PFSK-1 (cell line): Measurements from ENCODE around the gene SDHAF1.

Source experiments
- FOXP2 ChIP-seq: optimal IDR thresholded peaks from 2 replicates; pipeline ENCODE3; 2011; ENCODE audit warnings: borderline replicate concordance, control low read depth, inconsistent platforms; ENCODE audit not compliant: insufficient read depth; ENCODE audit errors: extremely low read length, extremely low read depth
- POLR2AphosphoS5 ChIP-seq: IDR thresholded peaks from 2 replicates; pipeline ENCODE4 v1.6.1; 2012; ENCODE audit warnings: low read depth, mild to moderate bottlenecking, control low read depth, low read length, moderate library complexity
- REST ChIP-seq, 2 experiments: IDR thresholded peaks; 2 replicates each; pipeline versions ENCODE4 v1.6.1 to v1.8.0; 2011 to 2012; ENCODE audit warnings: low read depth in 2 of 2, low read length in 2 of 2, control low read depth in 1 of 2, inconsistent platforms in 1 of 2, mild to moderate bottlenecking in 1 of 2, moderate library complexity in 1 of 2; ENCODE audit not compliant: insufficient read depth in 1 of 2
- SIN3A ChIP-seq: IDR thresholded peaks from 2 replicates; pipeline ENCODE4 v1.6.1; 2012; ENCODE audit warnings: mild to moderate bottlenecking, low read length, moderate library complexity, borderline replicate concordance; ENCODE audit not compliant: insufficient read depth
- TAF1 ChIP-seq: IDR thresholded peaks from 2 replicates; pipeline ENCODE4 v1.6.1; 2012; ENCODE audit warnings: low read length, control low read depth, borderline replicate concordance; ENCODE audit not compliant: insufficient read depth

The SDHAF1 gene

GRCh38 chr19:36019061-36019670 is 24.2 kb downstream of the SDHAF1 start:
- TF ChIP-seq TAF1, result no peak
- TF ChIP-seq SIN3A, result no peak
- TF ChIP-seq REST (IDR thresholded peaks at IDR 0.05; ENCODE audit: insufficient read depth in 1 of 2, low read depth in 2 of 2, low read length in 2 of 2), result no peak
- no peak for TF ChIP-seq FOXP2
- no peak for TF ChIP-seq POLR2AphosphoS5

GRCh38 chr19:36023432-36023831 is 28.4 kb downstream of the SDHAF1 start:
- TF ChIP-seq SIN3A, result no peak
- no peak for TF ChIP-seq FOXP2
- no peak for TF ChIP-seq TAF1
- TF ChIP-seq REST (IDR thresholded peaks at IDR 0.05; ENCODE audit: insufficient read depth in 1 of 2, low read depth in 2 of 2, low read length in 2 of 2), result no peak
- no peak for TF ChIP-seq POLR2AphosphoS5

- no peak for TF ChIP-seq POLR2AphosphoS5
- no peak for TF ChIP-seq SIN3A
- TF ChIP-seq FOXP2, result no peak
- no peak for TF ChIP-seq REST (IDR thresholded peaks at IDR 0.05; ENCODE audit: insufficient read depth in 1 of 2, low read depth in 2 of 2, low read length in 2 of 2)
- TF ChIP-seq TAF1, result no peak
Observed at GRCh38 chr19:36025541-36025940, 30.6 kb downstream of the SDHAF1 start.

- TF ChIP-seq POLR2AphosphoS5, result no peak
- TF ChIP-seq TAF1, result no peak
- no peak for TF ChIP-seq FOXP2
- TF ChIP-seq SIN3A, result no peak
- TF ChIP-seq REST (IDR thresholded peaks at IDR 0.05; ENCODE audit: insufficient read depth in 1 of 2, low read depth in 2 of 2, low read length in 2 of 2), result no peak
Observed at GRCh38 chr19:36026091-36026876, 31.3 kb downstream of the SDHAF1 start.

- TF ChIP-seq TAF1, result no peak
- no peak for TF ChIP-seq POLR2AphosphoS5
- no peak for TF ChIP-seq REST (IDR thresholded peaks at IDR 0.05; ENCODE audit: insufficient read depth in 1 of 2, low read depth in 2 of 2, low read length in 2 of 2)
- TF ChIP-seq FOXP2, result no peak
- no peak for TF ChIP-seq SIN3A
Observed at GRCh38 chr19:36027696-36028095, 32.7 kb downstream of the SDHAF1 start.
